SKM-1 (cell line): Measurements from ENCODE around the gene CCNT1.
A peak's percentile ranks its signal among the peaks of the same experiment; 100 is the strongest.
"Not testable (repeated sequence)": the region's sequence is repeated elsewhere in the genome, so short reads cannot be mapped to it uniquely, and the experiment has no call there.

Experiments
- DNase-seq: peaks from one replicate; lab custom pipeline; 2025; ENCODE audit not compliant: unreplicated experiment; lab: John Stamatoyannopoulos, UW

CCNT1 gene

DNA sequence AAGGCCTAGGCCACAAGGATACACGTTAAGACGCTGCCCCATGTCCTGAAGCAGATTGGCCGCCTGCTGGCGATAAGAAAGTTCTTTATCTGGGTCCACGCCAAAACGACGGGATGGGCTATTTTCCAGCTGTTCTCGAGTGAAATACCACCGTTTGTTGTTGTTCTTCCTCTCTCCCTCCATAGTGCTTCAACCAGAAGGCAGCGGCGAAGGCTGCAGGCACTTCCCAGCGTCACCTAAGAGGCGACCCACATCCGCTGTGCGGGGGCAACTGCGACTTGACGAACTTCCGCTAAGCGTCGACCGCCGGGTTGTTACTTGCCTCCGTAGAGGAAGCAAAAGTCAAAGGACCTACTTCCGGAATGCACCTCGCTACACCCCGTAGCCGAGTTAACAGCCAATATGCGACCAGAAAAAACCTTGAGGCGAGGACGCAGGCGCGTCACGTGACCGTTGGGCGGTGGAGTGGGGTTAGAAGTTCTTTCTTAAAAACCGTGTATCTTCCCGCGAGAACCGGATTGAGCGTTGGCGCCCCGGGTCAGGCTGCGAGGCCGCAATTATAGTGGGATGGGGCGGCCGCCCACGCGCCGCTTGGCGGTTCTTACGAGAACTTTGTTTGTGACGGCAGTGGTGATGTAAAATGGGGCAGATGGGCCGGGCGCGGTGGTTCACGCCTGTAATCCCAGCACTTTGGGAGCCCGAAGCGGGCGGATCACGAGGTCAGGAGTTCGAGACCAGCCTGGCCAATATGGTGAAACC lies at the start of gene CCNT1:
TSS of gene CCNT1 (minus strand) at position 215 of the 759 bp plus-strand sequence. CDS start at position 183, 32 bp downstream.
- peak; percentile 67 for DNase-seq

DNA sequence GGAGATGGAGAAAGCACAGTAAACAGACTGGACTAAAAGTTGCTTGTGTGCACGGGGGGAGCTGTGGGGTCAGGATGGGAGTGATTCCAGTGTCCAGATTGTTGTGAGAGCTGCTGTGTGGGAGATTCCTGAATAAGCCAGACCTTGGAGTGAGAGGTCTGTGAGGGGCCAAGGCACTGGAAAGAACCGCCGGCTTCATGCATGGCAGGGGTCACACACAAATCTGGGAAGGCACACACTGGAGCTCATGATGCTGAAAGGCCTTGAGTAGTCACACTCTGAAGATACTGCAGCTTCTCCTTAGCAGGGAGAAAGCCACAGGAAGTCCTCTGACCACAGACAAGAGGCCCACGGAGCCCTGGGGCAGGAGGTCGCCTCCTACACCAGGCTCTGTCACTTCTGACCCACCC lies 49.3 kb upstream of the CCNT1 start:
- DNase-seq: peak; percentile 18

DNA sequence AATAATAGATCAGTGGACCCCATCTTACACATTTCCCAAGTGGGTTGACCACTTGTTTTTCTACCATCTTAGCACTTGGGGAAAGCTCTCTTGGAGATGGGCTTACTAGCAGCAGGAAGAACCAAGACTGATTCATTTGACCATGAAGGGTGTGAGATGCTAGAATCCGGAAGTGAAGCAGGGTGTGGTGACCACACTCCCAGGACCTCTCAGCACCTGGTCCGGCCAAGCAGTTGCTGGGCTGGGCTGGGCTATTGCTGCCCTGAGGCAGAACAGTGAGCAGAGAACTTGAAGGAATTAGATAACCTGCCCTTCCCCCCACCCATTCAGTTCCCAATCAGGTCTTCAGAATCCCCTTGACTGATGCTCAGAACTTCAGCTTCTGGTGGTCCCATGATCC lies 48.0 kb upstream of the CCNT1 start:
- no peak for DNase-seq

DNA sequence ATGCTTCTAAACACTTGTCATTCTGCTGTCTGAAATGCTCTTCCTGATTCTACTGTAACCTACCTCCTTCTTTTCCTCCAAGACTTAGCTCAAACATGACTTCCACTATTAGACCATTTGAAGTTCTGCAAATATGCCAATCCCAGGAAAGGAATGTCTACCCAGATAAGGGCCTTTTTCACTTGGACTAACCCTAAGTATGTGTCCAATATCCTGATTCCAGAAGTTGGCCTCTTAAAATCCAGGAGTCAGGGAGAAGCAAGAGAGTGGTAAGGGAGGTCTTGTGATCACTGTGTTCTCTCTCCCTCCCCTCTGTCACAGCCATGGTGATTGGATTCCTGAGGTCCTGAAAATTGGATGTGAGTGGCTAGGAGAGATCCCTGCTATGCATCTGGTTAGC lies 42.2 kb upstream of the CCNT1 start:
- no peak for DNase-seq

DNA sequence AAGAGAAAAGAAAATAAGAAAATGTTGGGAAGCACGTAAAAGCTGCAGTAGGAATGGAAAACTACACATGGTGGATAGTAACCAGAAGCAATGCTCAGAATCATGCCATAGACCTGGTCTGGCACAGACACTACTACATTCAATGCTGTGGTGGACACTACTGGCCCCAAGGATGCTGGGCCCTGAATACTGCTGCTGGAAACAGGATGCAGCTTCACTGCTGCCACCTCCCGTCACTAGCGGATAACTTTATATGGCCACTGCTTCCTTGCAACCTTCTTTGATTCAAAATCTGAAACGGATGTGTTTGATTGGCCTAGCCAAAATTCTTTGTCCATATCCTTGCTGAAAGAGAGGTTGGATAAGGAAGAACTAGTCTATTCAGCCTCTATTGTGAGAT lies 41.7 kb upstream of the CCNT1 start:
- DNase-seq: no peak

DNA sequence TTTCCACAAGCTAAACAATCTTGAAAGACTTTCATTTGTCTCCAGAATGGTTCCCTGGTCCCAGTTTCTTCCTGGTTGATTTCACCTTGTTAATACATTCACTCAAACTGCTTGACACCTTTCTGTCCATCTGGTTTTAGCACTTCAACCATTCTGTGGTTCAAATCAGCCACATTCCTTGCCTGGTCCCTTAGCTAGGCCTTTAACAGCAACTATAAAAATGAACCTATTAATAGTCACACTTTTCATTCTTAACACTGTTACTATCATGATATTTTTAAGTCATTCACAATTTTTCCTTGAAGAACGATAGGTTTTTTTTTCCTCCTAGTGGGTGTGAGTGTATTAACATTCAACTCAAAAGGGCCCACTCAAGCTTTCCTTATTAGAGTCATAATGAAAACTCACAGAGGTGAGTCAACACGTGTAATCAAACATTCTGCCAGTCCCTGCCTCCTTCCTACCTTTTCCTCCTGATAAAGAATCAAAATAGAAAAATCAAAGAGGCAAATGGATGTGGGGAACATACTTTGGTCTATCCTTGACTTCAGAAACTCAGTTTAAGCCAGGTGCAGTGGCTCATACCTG lies 34.4 kb upstream of the CCNT1 start:
- no peak for DNase-seq

DNA sequence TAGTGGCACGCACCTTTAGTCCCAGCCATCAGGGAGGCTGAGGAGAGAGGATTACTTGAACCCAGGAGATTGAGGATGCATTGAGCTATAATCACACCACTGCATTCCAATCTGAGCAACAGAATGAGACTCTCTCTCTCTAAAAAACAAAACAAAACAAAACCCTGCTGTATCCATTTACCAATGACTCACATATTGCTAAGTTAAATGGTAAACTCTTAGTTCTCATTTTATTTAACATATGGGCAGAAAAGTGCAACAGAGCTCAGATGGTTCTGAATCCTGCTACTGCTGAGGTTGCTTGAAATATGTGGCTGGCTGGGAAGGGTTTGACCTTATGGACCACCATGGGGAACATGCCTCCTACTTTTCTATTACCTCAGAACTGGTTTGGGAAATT lies 33.7 kb upstream of the CCNT1 start:
- no peak for DNase-seq

DNA sequence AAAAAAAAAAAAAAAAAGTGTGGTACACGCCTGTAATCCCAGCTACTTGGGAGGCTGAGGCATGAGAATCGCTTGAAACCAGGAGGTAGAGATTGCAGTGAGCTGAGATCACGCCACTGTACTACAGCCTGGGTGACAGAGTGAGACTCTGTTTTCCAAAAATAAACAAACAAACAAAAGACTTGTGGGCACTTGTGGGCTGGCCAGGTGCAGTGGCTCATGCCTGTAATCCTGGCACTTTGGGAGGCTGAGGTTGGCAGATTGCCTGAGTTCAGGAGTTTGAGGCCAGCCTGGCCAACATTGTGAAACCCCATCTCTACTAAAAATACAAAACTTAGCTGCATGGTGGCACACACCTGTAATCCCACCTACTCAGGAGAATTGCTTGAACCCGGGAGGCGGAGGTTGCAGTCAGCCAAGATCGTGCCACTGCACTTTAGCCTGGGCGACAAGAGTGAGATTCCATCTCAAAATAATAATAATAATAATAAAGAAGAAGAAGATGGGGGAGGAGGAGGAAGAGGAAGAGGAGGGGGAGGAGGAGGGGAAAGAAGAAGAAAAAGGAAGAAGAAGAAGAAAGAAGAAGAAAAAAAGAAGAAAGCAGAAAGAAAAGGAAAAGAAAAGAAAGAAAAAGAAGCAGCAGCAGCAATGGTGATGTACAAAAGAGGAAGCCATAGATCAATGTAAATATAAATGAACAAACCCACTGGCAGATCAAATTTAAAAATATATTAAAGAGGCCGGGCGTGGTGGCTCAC lies 27.9 kb upstream of the CCNT1 start:
- DNase-seq: no peak

DNA sequence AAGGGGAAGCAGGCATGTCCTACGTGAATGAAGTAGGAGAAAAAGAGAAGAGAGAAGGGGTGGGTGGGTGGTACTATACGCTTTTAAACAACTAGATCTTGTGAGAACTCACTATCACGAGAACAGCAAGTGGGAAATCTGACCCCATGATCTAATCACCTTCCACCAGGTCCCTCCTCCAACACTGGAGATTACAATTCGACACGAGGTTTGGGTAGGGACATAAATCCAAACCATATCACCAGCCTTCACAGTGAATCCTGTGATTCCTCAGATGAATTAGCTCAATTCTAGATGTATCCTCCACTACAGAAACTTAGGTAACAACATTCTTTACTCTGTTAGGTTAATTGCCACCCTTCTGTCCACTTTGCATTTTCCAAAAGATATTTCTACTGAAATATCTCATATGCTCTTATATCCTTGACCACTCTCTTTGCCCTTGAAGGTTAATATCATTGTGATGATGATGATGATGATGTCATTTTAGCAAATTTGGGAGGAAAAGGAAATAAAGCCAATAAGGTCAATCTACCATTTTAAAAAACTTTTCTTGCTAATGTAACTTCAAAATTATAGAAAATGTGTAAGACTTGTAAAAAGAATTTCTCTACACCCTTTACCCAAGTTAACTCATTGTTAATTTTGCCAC lies 23.2 kb upstream of the CCNT1 start:
- no peak for DNase-seq

DNA sequence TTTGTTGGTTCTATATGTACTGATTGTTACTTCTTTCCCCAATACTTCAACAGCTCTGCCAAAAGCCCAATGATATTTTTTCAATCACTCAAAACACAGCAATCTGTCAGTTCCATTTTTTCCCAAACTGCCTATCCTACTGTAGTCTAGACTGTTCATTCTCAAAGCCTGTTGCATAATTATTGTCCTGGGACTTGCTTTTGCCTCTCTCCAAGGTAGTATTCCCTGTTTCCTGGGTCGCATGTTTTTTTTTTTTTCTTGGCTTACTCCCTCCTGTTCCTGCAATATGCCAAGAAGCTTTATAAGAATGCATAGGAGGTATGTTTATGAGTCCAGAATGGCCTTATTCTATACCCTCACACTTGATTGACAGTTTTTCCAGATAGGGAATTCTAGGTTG lies 19.9 kb upstream of the CCNT1 start:
- no peak for DNase-seq

DNA sequence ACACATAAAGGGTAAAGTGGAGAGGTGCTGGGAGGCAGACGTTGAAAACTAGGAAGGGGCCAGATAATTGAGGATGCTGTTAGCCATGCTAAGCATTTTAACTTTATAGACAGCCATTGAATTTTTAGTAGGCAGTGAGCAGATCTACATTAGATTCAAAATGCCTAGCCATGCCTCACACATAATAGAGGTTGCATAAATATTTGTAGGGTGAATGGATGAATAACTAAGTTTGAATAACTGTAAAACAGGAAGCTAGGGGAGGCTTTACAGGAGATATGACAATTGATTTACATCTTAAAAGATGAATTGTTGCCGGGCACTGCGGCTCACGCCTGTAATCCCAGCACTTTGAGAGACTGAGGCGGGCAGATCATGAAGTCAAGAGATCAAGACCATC lies 12.3 kb upstream of the CCNT1 start:
- DNase-seq: no peak

DNA sequence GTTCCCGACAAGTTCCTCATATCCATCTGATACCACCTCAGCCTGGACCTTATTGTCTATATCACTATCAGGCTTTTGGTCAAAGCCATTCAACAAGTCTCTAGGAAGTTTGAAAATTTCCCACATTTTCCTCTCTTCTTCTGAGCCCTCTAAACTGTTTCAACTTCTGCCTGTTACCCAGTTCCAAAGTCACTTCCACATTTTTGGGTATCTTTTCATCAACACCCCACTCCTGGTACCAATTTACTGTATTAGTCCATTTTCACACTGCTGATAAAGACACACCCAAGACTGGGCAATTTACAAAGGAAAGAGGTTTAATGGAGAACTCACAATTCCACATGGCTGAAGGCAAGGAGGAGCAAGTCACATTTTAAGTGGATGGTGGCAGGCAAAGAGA lies 4.2 kb upstream of the CCNT1 start:
- DNase-seq: not testable (repeated sequence)

DNA sequence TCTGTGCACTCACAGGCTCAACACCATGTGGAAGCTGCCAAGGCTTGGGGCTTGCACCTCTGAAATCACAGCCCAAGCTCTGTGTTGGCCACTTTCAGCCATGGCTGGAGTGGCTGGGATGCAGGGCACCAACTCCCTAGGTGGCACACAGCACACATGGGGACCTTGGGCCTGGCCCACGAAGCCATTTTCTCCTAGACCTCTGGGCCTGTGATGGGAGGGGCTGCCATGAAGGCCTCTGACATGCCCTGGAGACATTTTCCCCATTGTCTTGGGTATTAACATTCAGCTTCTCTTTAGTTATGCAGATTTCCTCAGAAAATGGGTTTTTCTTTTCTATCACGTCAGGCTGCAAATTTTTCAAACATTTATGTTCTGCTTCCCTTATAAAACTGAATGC lies 3.7 kb upstream of the CCNT1 start:
- DNase-seq: not testable (repeated sequence)

DNA sequence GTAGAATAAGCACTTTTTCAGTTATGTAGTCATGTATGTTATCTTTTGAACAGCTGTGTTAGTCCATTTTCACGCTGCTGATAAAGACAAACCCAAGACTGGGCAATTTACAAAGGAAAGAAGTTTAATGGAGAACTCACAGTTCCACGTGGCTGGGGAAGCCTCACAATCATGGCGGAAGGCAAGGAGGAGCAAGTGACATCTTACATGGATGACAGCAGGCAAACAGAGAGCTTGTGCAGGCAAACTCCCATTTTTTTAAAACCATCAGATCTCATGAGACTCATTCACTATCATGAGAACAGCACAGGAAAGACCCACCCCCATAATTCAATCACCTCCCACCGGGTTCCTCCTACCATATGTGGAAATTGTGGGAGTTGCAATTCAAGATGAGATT lies 2.5 kb upstream of the CCNT1 start:
- not testable (repeated sequence) for DNase-seq

DNA sequence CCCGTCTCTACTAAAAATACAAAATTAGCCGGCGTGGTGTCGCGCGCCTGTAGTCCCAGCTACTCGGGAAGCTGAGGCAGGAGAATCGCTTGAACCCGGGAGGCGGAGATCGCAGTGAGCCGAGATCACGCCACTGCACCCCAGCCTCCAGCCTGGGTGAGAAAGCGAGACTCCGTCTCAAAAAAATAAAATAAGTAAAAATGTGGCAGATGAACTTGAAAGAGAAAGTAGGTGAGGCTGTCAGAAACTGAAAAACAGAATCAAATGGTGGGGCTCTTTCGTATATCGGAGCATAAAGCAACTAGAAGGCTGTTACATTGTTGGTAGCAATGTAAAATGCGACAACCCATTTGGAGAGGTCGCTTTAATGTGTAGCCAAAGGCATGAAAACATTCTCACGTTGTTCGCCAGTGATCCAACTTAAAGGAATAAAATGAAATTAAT lies 767 bp upstream of the CCNT1 start:
- DNase-seq: no peak

DNA sequence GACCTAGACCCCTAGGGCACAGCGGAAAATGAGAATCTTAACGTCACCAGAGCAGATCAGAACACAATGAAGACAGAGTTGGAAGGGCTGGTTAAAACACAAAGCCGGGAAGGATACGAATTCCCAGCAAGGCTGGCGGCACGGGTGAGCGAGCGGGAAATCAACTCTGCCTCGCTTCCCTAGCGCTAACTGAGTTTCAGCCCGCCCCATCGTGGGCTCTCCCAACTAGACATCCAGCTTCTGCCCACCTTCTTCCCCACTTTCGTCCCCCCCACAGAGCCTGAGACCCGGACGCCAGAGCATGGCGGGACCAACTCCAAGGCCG lies 377 bp downstream of the CCNT1 start:
- DNase-seq: no peak

DNA sequence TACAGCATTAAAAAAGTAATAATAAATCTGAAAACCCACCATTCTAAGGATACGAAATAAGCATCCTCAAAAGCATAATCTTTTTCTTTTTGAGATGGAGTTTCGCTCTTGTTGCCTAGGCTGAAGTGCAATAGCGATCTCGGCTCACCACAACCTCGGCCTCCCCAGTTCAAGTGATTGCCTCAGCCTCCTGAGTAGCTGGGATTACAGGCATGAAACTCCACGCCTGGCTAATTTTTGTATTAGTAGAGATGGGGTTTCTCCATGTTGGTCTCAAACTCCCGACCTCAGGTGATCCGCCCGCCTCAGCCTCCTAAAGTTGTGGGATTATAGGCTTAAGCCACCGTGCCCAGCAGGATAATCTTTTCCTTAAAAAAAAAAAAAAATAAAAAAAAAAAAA lies 4.3 kb downstream of the CCNT1 start:
- DNase-seq: no peak

DNA sequence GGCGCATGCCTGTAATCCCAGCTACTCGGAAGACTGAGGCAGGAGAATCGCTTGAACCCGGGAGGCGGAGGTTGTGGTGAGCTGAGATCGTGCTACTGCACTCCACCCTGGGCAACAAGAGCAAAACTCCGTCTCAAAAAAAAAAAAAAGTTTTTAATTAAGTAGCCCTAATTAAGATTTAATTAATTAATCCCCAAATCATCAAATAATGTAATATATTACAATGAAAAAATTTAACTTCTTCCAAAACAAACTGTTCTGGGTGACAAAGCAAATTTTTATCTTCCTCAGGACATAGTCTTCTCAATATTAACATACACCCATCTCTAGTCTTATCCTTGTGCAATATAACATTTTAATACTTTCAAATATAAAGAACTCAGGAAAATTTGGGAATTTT lies 17.7 kb downstream of the CCNT1 start:
- DNase-seq: not testable (repeated sequence)

DNA sequence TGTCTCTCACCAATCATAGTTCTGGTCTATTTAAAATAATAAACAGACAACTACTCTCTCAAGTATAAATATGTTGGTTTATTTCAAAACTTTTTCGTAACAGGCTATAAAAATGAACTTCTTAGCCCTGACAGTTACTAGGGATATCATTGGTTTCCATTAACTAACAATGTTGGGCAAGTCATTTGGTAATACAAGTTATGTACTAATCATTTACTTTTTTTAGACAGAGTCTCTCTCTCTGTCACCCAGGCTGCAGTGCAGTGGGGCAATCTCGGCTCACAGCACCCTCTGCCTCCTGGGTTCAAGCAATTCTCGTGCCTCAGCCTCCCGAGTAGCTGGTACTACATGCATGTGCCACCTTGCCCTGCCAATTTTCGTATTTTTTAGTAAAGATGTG lies 19.9 kb downstream of the CCNT1 start:
- DNase-seq: no peak

DNA sequence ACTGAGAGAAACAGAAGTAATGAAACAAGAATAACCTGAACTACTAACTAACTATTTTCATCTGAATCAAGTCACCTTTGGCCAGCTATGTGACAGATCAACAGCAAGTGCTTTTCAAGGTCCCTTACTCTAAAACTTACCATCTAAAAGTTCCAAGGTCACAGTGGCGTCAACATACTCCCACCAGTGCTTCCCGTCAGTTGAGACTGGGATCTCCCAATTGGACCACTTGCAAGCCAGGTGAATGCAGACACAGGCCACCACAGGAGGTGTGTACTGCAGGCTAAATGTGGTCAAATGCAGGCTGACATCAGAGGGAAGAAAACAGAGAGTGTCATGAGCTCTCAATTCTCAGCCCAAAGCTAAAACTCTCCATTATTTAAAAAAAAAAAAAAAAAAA lies 20.6 kb downstream of the CCNT1 start:
- DNase-seq: no peak

DNA sequence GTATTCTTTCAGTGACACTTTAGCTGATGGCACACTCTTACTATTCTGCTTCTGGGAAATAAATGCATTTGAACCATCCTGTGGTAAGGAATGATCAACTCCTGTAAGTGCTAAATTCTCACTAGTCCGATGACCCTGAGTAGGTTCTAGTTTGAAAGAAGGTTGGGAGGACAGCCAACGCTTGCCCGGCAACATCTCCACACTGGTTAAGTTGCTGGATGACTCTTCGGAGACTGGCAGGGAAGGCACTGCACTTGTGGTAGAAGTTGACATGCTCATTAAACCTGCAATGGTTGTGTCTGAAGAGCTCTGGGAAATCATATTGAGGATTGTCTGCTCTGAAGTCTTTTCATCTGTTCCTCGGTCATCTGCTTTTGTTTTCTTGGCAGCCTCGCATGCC lies 22.5 kb downstream of the CCNT1 start:
- no peak for DNase-seq

DNA sequence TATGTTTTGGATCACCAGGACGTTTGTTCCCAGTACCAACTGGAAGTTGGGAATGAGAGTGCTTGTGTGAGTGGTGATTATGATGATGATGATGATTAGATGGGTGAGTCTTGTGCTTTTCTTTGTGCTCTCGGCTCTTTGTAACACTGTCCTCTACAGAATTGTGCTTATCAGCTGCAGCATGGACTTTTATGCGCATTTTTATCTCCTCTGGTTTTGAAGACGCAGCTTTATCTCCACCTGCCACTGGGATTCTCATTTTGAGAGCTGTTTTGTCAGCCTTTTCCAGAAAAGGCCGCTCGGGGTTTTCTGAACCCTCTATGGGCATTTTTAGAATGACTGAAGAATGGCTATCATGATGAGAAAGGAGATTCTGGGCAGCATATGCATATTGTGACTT lies 22.9 kb downstream of the CCNT1 start:
- DNase-seq: no peak
